H4 (cell line): ENCODE results near the gene C4orf36. TPM values are rescaled to one million over a fixed set of nuclear protein-coding genes. Genes with fewer than 3 reads are reported as not detected.
A peak's percentile ranks its signal among the peaks of the same experiment; 100 is the strongest.

Experiments
- DNase-seq: peaks from one replicate; pipeline ENCODE4 v3.0.0-alpha.2; 2015; ENCODE audit warnings: low spot score
- total RNA-seq: library from RNA; depleted of rRNA; stranded (reverse); fragments of >200 nt; shearing (Covaris generic); gene quantifications from 2 replicates; pipeline ENCODE4 v1.2.3, GENCODE V29; 2014; rRNA removed

The C4orf36 gene
- total RNA-seq, 1 experiment from 2014 or later: 1.2 TPM

DNA sequence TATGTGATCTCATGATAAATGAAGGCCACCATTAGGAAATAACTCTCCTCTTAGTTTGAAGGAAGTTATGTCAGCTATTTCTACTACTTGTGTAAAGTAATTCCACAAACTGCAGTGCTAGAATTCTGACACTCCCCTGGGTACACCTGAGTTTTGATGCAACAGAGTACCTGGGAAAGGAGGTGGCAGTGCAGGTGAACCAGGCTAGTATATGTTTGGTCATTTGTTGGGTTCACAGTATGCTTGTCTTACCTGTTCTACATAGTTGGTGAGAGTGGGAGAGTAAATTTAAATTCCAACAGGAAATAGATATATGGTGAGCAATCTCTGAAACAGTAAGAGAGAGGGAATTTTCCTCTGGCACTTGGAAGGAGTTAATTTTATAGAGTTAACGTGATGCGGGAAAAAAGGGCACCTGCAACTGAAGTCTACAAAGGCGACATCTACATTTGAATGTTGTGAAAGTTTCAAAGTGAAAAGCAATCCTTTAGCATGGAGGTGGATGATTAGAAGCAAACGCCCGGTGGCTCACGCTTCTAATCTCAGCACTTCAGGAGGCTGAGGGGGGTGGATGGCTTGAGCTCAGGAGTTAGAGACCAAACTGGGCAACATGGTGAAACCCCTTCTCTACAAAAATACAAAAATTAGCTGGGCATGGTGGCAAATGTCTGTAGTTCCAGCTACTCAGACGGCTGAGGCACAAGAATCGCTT lies 34.7 kb downstream of the C4orf36 start:
- DNase-seq: no peak

GRCh38 chr4:86856896-86857295 lies 35.3 kb downstream of the C4orf36 start:
- no peak for DNase-seq

GRCh38 chr4:86855572-86855971 lies 36.6 kb downstream of the C4orf36 start:
- no peak for DNase-seq

DNA sequence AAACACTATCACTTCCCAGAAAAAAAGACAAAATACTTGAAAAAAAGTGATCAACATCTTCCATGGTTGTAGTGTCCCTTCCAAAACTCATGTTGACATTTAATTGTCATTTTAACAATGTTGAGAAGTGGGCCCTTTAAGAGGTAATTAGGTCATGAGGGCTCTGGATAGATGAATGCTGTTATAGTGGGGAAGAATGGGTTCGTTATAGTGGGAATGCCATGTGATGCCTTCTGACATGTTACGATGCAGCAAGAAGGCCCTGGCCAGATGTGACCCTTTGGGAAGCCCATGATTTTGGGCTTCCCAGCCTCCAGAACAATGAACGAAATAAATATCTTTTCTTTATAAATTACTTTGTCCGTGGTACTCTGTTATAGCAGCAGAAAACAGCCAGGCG lies 39.0 kb downstream of the C4orf36 start:
- no peak for DNase-seq

- DNase-seq: no peak
These were observed 43.2 kb downstream of the C4orf36 start, which contains the start of gene SLC10A6 for GRCh38 chr4:86848732-86849619. SLC10A6 (minus strand) TSS chr4:86849384; CDS start chr4:86849115, 269 bp downstream.

- DNase-seq: peak; percentile 34
These were observed 44.1 kb downstream of the C4orf36 start for GRCh38 chr4:86848136-86848535.

DNA sequence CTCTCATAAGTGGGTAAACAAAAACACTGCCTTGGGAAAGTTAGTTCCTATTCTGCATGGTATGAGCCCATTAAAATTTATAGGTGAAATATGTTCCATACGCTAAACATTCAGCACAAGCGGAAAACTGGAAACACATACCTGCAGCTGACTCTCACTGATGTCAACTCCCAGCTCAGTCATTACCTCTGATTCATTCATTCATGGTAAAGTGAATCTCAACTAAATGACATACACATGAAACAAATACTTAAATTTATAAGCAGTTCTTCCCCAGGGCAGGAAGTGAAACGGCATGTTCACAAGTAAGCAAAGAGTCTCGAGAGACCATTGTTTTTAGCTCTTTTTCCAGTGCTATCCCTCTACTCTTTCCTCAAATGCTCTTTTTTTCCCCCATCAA lies 44.7 kb downstream of the C4orf36 start:
- DNase-seq: no peak

- no peak for DNase-seq
These were observed 45.3 kb downstream of the C4orf36 start for GRCh38 chr4:86846921-86847320.

DNA sequence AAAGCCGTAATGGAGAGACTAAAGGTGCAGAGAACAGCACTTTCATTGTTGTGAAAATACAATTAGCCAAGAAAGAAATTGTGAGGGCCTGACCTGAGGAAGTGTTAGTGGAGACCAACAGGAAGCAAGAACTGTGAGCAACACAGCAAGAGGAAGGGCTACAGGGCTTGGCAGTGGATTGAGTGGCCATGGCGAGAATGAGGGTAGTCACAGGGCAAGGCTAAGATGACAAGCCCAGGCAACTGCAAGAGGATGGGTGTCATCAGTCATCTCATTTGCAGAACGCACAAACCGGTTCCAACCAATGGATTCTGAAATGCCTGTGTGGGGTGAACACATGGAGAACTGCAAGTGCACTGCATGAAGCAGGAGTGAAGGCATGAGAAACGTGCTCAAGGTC lies 46.6 kb downstream of the C4orf36 start:
- DNase-seq: no peak

DNA sequence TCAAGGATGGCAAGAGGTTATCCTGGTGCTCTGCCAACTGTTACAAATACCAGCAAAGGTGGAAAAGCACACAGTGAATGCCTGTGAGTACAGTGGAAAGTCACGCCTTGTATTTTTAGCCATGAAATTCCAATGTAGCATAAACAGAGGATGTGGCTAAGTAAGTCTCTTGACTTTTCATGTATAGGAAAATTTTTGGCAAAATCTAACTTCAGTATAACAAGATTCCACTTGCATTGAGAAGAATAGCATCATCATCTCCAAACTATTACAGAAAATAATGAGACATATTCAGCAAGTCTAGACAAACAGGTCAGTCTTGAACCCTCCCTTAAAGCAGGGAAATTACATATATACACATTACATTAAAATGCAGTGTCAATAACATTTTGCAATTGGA lies 50.9 kb downstream of the C4orf36 start:
- DNase-seq: no peak

DNA sequence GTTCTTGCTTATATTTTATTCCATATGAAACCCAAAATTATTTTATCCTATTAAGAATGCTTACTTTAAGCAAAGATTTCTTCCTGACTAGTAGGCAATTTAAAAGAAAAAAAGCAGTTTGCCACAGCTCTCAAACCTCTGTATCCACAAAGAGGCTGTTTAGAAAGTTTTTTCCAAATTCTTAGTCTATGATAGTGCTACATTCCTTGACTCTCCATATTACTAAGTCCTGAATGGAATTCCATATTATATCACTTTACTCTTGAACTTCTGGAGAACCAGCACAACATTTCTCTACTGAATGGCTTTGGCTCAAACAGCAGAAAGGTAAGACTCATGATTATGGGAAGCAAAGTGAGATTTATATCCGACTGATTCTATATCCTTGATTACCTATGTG lies 51.4 kb downstream of the C4orf36 start:
- DNase-seq: no peak

DNA sequence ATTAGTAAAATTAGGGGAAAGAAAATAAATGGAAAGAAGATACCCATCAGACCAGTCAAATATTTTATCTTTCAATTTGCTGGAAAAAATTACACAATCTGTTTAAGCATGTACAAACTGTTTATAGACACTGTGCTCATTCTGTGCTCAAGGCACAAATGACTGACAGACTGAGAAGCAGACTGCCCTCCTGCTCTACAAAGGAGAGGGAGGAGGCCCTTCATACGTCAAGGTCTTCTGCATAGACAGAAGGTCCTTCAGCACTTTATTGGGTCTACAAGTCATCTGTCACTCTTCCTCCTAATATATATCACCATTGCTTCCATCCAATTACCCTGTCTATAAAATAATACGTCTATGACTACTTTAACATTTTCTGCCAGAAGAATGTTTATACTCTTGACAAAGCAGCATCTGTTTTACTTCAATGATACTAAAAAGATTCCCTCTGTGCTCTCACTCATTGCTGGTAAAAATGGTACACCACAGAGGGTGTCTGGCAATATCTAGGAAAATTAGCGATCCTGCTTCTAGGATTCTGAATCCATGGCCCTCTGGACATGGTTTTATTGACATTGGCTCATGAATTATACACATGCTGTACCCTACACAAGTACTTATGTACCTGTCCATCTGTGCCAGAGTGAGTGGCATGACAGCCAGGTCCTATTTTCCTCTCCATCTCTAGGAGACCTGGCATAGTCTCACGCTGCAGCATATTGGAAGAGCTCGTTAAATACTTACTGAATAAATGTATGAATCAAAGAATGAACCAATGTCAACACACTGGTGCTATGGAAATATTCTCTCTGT lies 54.3 kb downstream of the C4orf36 start:
- no peak for DNase-seq

DNA sequence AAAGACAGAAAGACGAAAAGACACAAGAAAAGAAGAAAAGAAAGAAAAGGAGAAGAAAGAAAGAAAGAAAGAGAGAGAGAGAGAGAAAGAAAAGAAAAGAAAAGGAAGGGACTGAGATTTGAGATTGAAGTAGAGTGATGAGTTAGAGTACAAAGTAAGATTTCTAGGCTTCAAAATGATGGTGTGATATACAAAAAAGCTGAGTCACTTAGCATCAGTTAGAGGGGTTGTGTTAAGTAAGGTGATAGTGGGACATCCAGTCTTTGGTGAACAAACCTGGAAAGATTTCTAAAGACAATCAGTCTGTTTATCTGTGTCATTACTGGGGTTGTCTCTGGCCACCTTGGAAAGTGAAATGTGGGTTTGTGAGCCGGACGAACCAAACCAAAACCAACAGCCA lies 56.5 kb downstream of the C4orf36 start:
- no peak for DNase-seq

DNA sequence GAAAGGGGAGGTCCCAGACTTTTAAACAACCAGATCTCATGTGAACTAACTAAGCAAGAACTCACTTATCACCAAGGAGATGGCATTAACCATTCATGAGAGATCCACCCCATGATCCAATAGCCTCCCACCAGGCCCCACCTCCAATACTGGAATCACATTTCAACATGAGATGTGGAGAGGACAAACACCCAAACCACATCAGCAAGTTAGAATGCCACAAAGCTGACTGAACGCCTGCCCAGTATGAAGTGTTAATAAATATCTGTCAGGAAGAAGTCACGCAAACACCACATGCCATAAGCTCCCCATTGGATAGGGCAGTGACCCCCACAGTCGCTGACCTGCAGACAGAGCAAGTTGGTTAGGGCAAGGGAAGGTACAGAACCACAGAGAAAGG lies 57.3 kb downstream of the C4orf36 start:
- DNase-seq: peak; percentile 98

- no peak for DNase-seq
These were observed 58.6 kb downstream of the C4orf36 start for GRCh38 chr4:86833615-86834014.

DNA sequence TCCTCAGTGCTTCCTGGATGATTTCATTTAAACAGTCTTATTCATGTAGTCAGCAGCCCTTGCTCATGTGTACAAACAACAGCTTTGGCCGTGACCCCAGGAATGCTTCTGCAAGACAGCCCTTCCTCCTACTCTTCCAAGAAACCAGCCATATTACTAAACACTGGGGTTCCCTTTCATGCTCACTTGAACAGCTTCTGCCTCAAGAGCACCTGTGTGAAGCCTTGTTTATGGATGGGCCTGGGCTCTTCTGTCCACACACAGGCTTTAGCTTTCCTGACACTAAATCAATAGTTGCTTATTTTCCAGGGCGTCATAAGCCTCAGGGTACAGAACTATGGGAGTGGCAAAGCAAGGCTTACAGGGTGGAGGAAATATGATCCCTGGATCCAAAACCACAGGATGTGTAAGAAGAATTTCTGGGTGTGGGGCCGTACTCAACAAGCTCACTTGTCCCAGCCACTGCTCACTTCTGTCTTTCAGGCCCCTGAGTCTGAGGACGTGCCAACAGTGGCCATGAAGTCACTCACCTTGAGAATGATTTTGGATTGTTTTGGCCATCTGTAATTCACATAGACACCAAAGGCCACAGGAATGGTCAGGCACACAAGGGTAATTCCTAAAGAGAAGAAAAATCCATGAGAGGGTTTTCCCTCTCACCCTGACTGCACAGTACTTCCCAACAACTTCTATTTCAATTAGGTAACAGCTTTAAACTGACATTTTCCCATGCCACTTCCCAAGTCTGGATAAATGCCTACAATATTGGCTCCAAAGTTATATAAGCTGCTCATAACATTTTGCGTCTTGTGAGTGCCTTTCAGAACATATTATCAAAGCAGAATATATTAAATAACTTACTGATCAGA lies 60.7 kb downstream of the C4orf36 start:
- peak; percentile 97 for DNase-seq

Other genes with a start within 250 kb of the C4orf36 start
- gene SLC10A6, start 43.0 kb downstream of the C4orf36 start, total RNA-seq: 0.27 TPM in 1 of 2 replicates, not detected in the other
- gene AFF1, start 42.6 kb upstream of the C4orf36 start, total RNA-seq: 5.8 and 8.9 TPM in 2 replicates